ENCODE measurements around the gene HS6ST3.
A peak's percentile ranks its signal among the peaks of the same experiment; 100 is the strongest.
"Not testable (repeated sequence)": the region's sequence is repeated elsewhere in the genome, so short reads cannot be mapped to it uniquely, and the experiment has no call there.

HS6ST3 gene

GRCh38 chr13:96743296-96744089, 653.6 kb downstream of the HS6ST3 start:
- DNase-seq (ENCODE audit: low read depth), result no peak

DNA sequence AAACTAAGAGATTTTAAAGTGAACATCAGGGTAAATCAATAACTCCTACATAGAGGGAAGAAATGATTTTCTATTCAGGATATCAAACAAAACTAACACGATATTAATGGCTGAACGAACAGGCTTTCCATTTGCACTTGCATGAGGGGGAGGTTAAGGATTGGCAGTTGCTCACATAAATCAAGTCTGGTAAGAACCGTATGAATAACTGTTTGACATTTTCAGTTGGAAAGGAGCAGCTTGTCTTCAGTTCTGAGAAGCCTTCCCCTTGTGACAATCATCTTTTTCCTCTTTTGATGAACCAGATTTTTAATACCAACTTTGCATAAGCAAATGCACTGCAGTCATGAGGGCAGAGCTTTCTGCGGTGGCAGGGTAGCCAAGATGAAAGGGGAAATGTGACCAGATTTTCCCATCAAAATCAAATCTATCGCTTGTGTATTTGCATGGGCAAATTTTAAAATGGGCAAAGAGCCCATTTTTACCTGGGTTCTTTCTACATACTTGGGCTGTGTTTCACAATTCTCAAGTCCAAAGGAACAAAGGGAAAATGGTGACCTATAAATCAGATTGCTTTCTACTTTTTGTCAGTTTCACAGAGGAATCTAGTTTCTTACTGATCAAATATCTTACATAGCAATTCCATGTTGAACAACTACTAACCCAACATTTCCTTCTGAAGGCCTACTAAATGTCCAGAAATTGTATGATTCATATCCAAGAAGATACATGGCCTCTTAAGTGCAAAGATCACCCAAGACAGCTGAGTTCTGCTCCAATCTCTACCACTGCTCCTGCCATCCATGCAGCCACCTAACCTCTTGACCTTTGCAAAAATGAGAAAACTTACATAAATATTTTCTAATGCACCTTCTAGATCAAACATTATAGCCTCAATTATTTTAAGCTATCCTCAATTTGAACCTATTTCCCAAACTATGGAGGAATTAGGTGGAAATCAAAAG, 654.7 kb downstream of the HS6ST3 start:
- DNase-seq (ENCODE audit: low read depth), result no peak

- no peak for DNase-seq (ENCODE audit: low read depth)
These were observed 657.0 kb downstream of the HS6ST3 start for GRCh38 chr13:96746886-96747285.

GRCh38 chr13:96749825-96750224, 659.9 kb downstream of the HS6ST3 start:
- DNase-seq (ENCODE audit: low read depth), result no peak

- DNase-seq (ENCODE audit: low read depth), result no peak
These were observed 661.2 kb downstream of the HS6ST3 start for GRCh38 chr13:96751089-96751488.

DNA sequence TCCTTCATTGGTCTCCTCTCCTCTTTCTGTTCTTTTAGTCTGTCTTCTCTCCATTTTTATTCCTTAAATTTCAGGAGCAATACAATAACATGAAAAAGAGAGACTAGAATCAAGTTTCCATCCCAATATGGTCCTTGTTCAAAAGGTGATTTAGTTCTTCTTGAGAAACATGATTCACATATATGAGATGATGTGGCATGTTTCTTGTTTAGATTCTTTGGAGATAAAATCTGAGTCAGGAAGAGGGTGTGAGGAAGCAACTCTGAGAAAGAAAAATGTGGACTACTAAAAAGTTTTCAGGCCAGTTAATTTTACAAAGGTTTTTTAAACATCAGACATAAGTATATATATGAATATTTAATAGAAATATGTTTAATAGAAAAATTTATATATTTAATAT, 673.0 kb downstream of the HS6ST3 start:
- DNase-seq (ENCODE audit: low read depth), result no peak

- no peak for DNase-seq (ENCODE audit: low read depth)
These were observed 676.4 kb downstream of the HS6ST3 start for GRCh38 chr13:96766306-96766705.

DNA sequence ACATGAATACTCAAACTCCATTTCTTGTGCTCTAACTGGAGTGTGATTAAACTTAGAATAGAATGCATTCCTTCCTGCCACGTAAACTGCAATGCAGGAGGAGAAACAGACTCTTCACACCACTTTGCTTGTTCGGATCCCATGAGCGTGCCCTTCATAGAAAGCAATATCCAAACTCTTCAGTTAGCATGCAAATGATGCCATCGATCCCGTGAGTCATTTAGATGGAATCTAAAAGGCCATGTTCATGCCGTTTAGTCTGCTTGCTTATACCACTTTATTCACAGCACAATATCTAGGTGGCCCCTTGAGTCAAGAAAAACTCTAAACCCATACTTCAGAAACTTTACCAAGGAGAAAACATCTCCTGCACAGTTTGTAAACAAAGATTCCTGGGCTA, 678.6 kb downstream of the HS6ST3 start:
- DNase-seq (ENCODE audit: low read depth), result no peak

DNA sequence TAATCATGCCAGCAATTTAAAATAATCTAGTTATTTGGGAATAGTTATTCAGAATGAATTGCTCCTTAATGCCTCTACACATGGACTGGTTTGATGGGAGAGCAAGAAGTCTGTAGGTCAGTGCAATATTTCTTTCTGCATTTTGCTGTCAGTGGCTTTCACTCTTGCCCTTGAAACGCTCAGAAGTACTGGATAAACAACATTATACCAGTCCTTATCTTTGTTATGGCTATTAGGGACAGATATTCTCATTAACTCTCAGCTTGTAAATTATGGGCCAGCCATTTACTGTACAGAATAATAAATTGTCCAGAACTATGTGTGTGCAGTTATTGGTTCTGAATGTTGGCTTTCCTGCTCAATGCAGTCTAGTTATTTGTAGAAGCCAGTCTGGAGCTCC, 680.0 kb downstream of the HS6ST3 start:
- no peak for DNase-seq (ENCODE audit: low read depth)

DNA sequence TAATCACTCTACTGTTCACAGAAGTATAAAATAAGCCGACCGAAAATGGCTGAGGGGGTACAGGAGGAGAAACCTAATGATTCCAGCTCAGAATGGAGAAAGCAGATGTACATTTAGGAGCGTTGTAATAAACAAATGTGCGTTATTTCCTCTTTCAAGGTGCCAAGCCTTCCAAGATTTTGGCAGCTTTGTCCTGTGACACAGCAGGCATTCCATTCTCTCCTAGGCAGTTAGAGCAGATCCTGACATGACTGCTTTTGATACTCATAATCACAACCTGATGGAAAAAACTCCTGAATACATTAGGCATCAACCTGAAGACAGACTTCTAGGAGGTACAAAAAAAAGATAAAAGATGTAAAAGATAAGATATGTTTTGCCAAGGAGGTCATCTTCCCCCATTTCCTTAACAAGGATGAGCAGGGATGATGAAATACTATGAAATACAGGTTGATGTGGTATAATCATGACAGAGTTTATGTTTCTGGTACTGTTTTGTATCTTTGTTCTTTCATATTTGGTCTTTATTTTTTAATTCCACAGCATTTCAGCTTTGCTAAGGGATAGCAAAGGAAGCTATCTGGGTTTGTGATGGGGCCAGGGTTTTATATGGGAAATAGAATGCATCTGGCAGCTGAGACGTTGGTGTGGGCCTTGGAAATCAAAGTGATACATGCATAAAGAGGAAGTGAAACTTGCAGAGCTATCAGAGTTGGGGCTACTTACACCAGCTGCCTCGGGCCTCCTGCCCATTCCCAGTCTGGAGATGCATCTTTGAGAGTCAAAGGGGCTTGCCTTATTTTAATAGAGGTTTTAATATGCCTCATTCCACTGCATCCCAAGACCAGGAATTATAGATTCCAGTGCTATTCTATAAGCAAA, 681.8 kb downstream of the HS6ST3 start:
- DNase-seq (ENCODE audit: low read depth), result no peak

GRCh38 chr13:96772426-96772825, 682.5 kb downstream of the HS6ST3 start:
- DNase-seq (ENCODE audit: low read depth), result no peak

DNA sequence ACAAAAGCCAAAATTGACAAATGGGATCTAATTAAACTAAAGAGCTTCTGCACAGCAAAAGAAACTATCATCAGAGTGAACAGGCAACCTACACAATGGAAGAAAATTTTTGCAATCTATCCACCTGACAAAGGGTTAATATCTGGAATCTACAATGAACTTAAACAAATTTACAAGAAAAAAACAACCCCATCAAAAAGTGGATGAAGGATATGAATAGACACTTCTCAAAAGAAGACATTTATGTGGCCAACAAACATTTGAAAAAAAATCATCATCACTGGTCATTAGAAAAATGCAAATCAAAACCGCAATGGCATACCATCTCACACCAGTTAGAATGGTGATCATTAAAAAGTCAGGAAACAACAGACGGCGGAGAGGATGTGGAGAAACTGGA, 688.4 kb downstream of the HS6ST3 start:
- not testable (repeated sequence) for DNase-seq (ENCODE audit: low read depth)

- DNase-seq (ENCODE audit: low read depth), result peak; percentile 72
These were observed 689.8 kb downstream of the HS6ST3 start for GRCh38 chr13:96779691-96780090.

GRCh38 chr13:96780105-96780504, 690.2 kb downstream of the HS6ST3 start:
- peak; percentile 40 for DNase-seq (ENCODE audit: low read depth)

- peak; percentile 62 for DNase-seq (ENCODE audit: low read depth)
These were observed 691.2 kb downstream of the HS6ST3 start for GRCh38 chr13:96781141-96781540.

DNA sequence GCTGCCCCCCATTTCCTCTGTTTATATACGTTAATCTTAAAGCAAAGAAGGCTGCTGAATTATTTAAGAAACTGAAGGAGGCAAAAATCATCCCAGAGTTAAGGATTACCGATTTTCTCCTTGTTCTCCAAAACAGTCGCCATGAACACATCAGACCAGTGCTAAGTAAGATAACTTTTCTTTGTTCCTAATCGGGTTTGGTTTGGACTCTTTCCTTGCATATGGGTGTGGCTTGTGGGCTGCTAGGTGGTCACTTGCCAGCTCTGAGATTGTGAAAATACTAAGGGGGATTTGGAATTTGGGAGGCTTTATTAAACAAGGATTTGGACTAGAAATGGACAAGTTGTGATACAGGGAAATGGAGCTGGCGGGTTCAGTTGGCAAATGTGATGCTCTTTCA, 692.3 kb downstream of the HS6ST3 start:
- no peak for DNase-seq (ENCODE audit: low read depth)

DNA sequence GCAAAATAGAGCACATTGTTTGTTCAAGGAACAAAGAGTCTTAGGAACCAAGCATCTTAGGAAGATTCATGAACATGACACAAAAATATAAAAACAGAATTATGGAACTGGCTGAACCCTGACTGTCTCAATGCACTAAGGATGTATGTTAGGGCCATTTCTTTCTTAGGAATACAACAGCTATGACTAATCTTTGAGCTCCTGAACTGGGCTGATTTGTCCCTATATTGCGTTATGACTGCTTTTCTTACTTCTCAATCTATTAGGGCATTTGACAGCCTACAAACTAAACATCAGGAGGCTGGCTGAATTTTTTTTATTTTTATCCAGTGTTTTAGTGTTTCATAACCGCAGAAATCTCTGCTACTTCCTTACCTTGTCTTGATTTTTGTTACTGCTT, 693.1 kb downstream of the HS6ST3 start:
- DNase-seq (ENCODE audit: low read depth), result no peak

DNA sequence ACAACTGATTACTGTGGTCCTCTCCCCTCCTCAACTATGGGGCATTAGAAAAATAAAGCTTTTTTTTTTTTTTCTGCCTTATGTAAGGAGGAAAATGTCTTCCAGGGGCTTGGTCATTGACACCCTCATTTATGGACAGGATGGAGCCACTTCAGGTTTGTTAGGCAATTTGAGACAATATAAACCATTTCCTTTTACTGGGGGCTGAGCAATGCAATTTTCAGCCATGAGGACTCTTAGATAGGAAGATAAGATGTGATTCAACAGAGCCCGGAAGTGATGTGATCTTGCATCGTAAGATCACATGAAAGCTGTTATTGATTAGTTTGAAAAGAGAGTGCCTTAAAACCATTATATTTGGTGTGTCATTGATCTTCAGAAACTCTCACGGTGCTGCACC, 693.6 kb downstream of the HS6ST3 start:
- DNase-seq (ENCODE audit: low read depth), result no peak

GRCh38 chr13:96785986-96786385, 696.1 kb downstream of the HS6ST3 start:
- no peak for DNase-seq (ENCODE audit: low read depth)

- DNase-seq (ENCODE audit: low read depth), result no peak
These were observed 702.3 kb downstream of the HS6ST3 start for GRCh38 chr13:96792188-96792587.

GRCh38 chr13:96792736-96793403, 703.0 kb downstream of the HS6ST3 start:
- DNase-seq (ENCODE audit: low read depth), result no peak

GRCh38 chr13:96793404-96793755, 703.5 kb downstream of the HS6ST3 start:
- DNase-seq (ENCODE audit: low read depth), result no peak

All from fibroblast of gingiva (primary cell).